HG03135 (cell line): ENCODE results near the gene SFMBT2.

Experiments used
- ATAC-seq: cut with Tn5 transposase; IDR thresholded peaks from one replicate; pipeline ENCODE4 v1.9.1; 2021; ENCODE audit warnings: mild to moderate bottlenecking, moderate library complexity; ENCODE audit not compliant: unreplicated experiment

SFMBT2 gene

DNA sequence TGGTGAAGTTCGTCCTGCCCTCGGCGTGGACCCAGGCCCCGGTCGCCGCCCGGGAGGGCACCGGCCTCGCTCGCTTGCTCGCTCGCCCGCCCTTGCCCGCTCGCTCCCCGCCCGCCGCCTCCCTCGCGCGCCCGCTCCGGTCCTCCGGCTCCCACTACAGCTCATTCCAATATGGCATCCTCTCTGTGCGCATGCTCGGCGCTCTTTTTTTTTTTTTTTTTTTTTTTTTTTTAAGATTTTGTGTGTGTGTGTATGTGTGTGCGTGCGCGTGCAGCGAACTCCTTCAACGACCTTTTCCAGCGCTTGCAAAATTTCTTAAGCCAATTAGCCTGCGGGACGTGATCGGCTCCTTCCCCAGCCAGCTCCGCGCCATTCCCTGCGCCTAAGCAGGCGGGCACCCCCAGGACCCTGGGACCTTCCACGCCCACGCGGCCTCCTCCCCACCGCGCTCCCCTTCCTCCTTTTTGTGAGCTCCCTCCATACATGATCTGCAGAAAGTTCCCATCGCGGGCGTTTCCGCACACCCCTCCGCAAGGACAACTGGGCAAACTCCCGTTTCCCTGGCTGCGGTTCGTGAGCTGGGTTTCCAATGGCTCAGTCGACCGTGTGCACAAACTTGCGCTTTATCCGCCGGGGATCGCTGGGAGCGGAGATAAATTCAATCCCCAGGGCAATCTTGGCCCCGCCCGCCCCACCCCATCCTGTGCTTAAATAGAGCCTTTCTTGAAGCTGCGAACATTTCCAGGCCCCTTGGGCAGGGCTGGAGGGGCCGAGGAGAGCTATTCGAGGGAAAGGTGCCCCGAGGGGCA is at the start of gene SFMBT2:
Gene SFMBT2 (minus strand): TSS at position 173 of the 809 bp plus-strand sequence. CDS start 29,136 bp downstream, outside the sequence.
- ATAC-seq: peak; percentile 33

DNA sequence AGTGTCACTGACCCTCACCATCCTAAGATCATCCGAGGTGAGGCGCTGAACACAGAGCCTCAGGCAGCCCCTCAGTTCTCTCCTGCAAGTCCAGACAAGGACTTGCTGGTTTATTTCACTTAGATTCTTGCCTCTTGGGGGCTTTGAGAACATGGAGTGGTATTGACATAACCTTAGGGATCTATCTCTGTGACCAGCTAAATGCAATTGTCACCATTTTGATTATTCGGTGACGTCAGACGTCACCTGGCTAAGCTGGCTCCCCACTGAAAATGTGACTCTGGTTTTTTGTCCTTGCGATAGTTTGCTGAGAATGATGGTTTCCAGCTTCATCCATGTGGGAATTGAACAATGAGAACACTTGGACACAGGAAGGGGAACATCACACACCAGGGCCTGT is 49.2 kb upstream of the SFMBT2 start:
- ATAC-seq: no peak

DNA sequence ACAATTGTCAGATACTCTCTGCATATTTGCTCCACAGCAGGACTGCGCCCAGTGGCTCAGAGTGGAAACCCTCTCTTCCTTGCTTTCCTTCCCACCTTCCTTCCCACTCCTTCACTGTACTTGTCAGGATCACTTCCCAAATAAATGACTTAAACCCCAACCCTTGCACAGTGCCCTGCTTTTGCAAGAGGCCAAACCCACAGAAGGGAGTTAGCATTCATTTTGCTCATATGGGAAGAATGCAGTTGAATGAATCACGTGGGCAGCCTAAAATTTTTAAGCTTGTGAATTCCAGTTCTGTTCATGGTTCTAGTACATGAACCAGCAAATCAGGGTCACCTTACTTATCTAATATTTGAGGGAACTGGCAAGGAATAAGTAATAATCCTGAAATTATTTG is 47.7 kb upstream of the SFMBT2 start:
- no peak for ATAC-seq

DNA sequence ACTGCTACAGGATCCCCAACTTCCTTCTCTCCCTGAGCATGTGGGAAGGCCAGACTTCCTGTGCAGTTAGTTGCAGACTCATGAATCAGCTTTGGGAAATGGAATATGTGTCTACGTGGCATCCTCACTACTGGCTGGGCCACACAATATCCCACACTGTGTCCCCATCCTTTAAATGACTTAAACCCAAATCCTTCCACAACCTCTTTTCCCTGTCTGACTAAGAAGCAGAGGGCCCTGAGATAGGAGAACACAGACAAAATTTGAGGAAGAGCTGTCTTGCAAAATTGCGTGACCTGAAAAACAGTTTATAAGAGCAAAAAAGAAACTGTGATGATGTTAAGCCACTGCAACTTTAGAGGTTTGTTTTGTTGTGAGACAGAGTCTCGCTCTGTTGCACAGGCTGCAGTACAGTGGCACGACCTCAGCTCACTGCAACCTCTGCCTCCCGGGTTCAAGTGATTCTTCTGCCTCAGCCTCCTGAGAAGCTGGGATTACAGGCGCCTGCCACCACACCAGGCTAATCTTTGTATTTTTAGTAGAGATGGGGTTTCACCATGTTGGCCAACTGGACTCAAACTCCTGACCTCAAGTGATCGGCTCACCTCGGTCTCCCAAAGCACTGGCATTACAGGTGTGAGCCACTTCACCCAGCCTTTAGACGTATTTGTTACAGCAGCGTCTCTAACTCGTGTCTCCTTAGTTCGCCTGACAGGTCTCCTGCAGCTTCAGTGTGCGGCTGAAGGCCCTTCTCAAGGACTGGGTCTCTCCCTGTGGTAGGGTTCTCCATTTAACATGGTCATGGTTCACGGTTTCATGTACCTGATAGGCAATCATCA is 46.9 kb upstream of the SFMBT2 start:
- ATAC-seq: peak; percentile 55

DNA sequence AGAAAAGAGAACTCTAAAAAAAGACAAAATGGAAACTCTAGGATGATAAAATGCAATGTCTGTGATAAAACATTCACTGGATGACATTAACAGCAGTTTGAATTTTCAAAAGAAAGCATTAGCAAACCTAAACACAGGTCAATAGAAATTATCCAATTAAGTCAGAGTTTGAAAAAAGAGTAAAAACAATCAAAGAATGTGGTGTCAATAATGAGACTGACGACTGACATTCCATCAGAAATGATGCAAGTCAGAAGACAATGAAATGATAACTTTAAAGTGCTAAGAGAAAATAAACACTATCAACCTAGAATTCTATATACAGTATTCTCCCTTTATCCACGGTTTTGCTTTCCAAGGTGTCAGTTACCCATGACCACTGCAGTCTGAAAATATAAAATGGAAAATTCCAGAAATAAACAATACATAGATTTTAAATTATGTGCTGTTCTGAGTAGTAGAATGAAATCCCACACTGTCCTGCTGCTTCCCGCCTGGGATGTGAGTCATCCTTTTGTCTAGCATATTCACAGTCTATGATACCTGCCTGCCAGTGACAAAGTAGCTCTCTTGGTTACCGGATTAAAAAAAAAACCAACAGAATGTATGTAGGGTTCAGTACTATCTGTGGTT is 38.3 kb upstream of the SFMBT2 start:
- no peak for ATAC-seq

DNA sequence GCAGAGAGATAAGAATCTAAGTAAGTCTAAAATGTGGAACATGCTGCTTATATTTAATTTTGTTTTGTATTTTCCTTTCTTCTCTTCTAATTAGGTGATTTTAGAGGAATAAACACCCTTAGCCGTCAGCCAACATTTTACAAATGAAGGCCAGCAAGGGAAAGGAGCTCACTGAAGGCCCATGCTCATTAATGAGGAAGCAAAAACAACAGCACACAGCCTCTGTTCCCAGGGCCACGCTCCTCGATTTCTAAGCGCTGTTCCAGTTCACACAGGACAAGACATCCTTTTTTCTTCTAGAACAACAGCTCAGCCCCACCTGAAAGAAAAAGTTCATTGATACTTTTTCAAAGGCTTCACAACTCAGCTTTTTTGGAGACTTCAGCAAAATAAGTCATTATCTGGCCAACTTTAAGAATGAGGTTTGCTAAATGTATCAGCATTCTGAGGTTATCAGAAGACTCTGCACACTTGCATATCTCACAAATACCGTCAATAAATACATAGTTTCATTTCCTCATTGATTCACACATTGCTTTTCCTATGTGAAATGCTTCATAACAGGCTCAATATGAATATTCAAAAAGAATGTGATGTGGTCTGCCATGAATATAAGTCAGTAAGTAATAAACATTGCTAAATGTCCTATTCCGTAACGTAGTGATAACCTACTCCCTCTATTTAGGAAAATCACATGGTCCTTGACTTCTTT is 34.8 kb upstream of the SFMBT2 start:
- peak; percentile 67 for ATAC-seq

DNA sequence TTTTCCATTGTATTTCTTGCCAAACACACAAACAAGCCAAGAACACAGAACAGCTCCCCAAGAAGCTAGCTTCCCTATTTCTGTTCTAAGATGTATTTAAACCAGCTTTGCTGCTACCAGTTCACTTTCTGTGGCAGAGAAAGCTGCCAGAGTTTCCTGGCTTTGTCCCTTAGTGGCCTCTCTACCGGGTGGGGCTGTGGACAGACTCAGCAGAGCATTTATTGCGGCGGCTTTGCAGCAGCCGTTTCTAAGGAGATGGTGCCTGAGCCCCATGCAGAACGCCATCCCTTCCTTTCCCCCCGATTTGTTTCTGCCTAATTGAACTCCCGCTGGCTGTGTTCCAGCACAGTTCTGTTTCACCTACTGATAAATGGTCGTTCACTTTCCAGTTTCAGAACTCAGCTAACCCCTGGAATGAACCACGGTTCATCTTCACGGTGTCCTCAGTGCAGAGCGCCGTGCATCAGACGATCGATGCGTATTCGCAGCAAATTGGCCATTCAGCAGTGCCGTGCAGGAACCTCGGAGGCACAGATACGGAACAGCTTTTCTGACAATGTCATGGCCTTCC is 33.8 kb upstream of the SFMBT2 start:
- no peak for ATAC-seq

DNA sequence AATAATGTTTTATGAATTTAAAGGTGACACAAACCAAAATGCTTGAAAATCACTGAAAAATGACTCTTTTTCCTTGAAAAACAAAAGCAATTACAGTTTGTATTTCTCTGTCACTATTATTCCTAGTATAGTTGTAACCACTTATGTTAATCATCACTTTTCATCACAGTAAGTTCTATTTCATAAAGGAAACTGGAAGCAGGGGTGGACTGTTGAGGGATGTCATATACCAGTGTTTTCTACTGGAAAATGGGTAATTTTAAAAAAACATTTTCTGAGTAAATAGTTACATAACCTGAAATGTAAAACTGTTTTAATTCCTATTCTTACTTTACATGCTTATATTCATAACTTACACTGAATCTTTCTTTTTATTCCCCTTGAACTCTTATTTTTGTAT is 32.2 kb upstream of the SFMBT2 start:
- ATAC-seq: no peak

DNA sequence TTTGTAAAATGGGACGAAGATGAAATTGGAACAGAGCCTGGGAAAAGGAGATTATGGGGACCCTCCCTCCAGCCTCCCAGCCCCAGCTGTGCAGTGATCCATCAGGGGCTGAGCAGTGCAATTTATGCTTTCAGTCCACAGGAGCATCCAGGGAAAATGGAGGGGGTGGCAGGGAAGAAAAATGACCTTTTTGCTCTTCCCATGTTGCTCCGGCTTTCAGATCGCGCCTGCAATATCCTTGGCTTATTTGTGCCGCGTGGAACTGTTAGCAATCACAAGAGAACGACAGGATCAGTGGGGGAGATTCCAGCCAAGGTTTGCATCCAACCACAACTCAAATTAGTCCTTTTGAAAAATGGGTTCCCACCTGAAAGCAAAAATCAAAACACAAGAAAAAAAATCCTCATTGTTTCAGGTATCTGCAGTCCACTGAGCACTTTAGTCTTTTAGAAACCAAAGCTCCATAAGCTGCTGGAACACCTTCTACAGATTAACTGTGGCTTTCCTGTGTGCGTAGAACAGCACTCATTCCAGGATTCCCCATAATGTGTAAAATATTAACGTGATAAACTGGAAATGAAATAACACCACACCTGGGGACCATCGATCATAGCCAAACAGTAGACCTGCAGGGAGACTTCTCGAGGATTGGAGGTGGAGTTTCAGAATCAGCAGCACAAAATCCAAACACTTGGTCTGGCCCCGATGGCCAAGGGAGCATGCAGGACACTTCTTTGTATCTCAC is 30.7 kb upstream of the SFMBT2 start:
- no peak for ATAC-seq

DNA sequence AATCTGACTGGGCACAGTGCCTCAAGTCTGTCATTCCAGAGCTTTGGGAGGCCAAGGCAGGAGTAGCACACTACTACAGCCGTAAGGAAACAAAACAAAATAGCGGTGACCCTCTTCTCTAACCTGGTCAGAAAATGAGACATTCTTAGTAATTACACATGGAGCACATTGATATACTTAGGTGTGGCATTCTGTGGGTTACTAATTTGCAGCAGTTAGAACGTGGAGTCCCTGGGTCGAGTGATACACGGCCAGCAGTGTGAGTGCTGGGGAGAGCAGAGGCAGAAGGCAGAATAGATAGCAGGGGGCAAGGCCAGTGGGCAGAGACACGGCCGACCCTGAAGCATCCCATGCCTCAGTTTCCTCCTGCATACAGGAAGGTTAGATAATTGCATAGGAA is 28.9 kb upstream of the SFMBT2 start:
- no peak for ATAC-seq

DNA sequence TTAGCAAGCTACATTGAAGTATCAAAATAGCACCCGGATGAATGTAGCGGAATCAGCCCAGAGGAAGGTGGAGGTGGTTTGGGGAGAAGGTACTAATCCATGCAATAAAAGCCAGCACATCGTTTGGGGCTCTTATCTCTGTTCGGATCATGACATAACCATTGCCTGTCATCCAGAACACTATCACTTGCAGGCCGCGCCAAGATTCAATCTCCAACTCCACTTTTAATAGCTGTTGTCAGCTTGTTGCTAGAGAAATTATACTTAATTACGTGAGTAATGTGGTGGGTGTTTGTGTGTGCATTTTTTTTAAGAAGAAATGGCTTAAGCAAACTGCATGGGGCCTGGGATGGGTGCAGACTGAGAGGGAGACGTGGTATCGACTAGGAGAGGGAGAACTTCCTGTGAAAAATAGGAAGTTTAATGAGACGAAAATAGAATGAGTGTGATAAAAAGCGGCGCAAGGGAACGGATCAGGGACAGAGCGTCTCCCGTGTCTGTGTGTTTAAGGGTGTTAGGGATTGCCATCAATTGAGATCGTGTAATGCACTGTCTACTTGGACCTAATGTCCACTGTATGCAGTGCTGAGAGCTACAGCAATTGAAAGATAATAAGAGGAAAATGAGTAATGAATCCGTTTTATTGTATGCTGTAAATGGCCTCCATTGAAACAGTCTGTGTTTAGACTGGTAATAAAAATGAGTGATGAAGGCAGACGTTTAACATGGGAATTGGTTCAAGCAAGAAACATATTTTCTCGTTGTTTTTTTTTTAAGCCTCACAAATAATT is 27.6 kb upstream of the SFMBT2 start:
- ATAC-seq: no peak

DNA sequence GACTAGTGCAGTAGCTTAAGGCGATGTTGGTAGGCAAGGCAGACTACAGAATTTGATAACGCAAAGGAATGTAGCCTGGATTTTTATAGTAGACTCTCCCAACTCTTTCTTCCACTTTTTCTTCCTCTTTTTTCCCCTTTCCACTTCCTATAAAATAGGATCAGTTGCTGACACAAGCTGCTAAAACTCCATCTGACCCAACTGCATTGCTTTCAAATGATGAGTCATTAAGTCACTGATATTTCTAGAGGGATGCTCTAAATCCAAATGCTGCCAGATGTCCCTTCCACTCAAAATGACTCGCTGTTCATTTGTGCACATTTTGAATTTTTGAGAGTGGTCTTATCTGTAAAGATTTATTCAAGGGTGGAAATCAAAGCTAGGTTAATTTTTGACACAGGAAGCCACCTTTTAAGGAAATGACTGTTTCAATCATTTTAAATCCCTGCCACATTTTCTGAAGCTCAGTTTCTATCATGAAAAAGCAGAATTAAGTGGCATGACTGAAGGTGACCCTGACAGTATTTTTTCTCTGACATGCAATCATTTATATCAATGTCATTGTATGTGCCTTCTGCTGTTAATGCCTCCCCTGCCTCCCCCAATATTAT is 25.8 kb upstream of the SFMBT2 start:
- ATAC-seq: no peak

DNA sequence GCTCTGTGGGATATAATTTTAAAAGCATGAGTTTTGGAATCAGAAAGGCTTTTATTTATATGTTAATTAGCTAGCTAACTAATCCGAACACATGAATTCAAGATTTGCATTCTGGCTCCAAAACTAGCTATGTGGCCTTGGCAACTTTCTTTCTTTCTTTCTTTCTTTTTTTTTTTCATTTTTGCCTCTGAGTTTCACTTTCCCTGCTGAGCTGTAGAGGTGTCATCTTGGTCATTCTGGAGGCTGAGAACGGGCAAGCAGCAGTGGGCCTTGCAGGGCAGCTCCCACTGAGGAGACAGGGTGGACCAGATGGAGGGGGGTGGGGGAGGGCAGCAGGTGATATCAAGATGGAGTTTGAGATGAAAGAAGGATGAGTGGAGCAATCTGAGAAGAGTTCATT is 24.8 kb upstream of the SFMBT2 start:
- ATAC-seq: peak; percentile 61

DNA sequence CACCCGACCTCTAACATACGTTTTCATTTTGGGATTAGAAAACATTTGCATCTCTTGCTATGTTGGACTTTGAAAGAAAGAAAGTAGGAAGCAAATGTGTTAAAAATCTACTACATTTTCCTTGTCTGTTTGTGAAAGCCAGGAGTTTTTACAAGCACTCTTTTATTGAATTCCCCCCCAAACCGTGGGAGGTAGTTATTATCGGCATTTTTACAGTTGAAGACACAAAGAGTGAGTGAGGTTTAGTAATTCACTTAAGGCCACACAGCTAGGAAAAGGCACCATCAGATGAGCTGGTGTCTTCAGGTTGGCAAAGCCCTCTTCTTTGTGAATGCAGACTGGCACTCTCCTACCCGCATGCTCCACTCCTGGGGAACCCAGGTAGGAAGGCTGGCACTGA is 23.5 kb upstream of the SFMBT2 start:
- no peak for ATAC-seq

DNA sequence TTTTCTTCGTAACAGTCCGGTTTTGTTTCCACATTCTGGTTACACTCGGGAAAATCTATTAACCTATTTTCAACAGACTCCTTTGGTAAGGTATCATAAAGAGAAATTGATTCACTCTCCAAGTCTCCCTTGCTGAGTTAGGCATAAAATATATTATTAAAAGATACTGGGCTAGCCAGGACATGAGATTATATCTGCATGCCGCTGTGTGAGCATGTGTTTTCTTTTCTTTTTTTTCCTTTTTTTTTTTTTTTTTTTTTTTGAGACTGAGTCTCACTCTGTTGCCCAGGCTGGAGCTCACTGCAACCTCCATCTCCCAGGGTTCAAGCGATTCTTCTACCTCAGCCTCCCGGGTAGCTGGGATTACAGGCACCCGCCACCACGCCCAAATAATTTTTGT is 23.0 kb upstream of the SFMBT2 start:
- no peak for ATAC-seq

DNA sequence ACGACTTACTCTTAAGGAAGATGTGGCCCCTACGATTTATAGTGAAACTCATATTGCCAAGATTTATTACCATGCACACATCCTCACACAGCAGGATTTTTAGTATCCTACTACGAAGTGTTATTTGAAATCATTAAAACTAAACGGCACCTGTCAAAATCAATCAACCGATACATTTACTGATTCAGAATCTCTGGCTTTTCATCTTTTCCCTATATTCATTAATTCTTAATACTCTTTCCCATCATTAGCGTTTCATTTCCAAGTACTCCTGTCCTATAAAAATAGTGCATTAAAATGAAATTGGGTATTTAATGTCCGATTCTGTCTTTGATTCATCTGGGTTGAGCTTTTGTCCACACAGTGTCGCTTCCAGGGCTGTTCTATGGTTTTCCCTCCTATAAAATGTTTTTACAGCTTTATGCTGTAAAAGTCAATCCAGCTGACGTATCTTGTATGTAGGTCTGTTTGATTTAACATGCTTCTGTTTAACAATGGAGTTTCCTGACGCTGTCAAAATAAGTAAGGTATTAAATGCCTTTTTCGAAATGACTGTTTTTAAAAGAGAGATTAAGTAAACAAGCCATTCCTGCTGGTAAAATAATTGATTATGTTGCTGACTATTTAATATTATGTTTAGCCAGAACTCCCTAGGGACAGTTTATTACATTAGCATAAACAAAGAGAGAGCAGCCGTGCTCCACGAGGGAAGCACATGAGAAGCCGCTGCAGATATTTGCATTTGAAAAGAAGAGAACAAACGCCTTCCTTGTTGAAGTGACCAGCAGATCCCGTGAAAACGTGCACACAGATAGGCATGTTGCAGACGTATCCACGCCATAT is 22.3 kb upstream of the SFMBT2 start:
- no peak for ATAC-seq

DNA sequence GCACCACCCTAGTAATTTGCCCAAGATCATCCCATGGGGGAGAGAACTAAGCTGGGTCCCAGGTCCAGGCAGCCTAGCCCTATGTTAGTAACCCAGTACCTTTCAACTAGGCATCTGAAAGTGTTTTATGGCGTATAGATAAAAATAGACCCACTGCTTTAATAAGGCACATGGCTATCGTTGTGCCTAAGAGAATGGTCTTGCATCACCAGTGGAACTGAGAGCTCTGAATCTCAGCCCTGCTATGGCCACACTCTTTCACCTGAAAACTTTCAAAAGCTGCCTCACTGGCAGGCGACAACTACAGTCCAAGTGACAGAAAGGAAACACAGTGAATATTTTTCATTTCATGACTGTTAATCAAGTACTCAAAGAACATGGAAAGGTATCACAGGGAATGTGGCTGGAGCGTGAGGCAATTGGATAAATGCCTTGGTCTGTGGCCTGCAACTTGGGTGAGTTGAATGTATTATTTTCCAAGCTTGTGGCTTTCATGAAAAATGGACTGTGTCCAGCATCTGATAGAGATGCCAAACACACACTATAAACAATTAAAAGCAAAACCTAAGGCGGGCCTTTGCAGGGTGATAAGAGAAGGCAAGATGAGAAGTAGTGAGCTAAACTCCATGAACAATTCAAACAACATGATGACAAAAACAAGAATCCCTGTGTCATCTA is 18.0 kb upstream of the SFMBT2 start:
- ATAC-seq: no peak
